ENCODE measurements around the gene ZCCHC17.
"Not testable (repeated sequence)": the region's sequence is repeated elsewhere in the genome, so short reads cannot be mapped to it uniquely, and the experiment has no call there.

Gene ZCCHC17

GRCh38 chr1:31372051-31372450 is 75.2 kb downstream of the ZCCHC17 start:
- no peak for DNase-seq

- DNase-seq = no peak
These were observed 75.9 kb downstream of the ZCCHC17 start for GRCh38 chr1:31372751-31373055.

- DNase-seq = peak; percentile 33
These were observed 76.4 kb downstream of the ZCCHC17 start, which contains the start of gene FABP3 for GRCh38 chr1:31373056-31373896. FABP3 (minus strand) TSS chr1:31373076; CDS start chr1:31373014, 62 bp downstream.

GRCh38 chr1:31373897-31374486 is 77.2 kb downstream of the ZCCHC17 start:
- peak; percentile 42 for DNase-seq

GRCh38 chr1:31374511-31375196 is 77.8 kb downstream of the ZCCHC17 start:
- no peak for DNase-seq

- peak; percentile 4 for DNase-seq
These were observed 79.7 kb downstream of the ZCCHC17 start for GRCh38 chr1:31376375-31377134.

- no peak for DNase-seq
These were observed 80.6 kb downstream of the ZCCHC17 start for GRCh38 chr1:31377364-31377863.

GRCh38 chr1:31378001-31378400 is 81.2 kb downstream of the ZCCHC17 start:
- no peak for DNase-seq

- DNase-seq = no peak
These were observed 83.3 kb downstream of the ZCCHC17 start for GRCh38 chr1:31380181-31380580.

GRCh38 chr1:31381394-31382294 is 84.8 kb downstream of the ZCCHC17 start:
- no peak for DNase-seq

GRCh38 chr1:31382379-31382989 is 85.7 kb downstream of the ZCCHC17 start:
- DNase-seq = no peak

GRCh38 chr1:31383967-31384366 is 87.1 kb downstream of the ZCCHC17 start:
- DNase-seq = no peak

GRCh38 chr1:31386576-31387243 is 89.9 kb downstream of the ZCCHC17 start:
- not testable (repeated sequence) for DNase-seq

GRCh38 chr1:31387612-31388011 is 90.8 kb downstream of the ZCCHC17 start:
- no peak for DNase-seq

GRCh38 chr1:31389616-31390015 is 92.8 kb downstream of the ZCCHC17 start:
- no peak for DNase-seq

- no peak for DNase-seq
These were observed 93.2 kb downstream of the ZCCHC17 start for GRCh38 chr1:31390071-31390470.

GRCh38 chr1:31393463-31393862 is 96.6 kb downstream of the ZCCHC17 start:
- no peak for DNase-seq

GRCh38 chr1:31394584-31395193 is 97.9 kb downstream of the ZCCHC17 start:
- DNase-seq = peak; percentile 91

GRCh38 chr1:31396633-31397351 is 100.0 kb downstream of the ZCCHC17 start:
- DNase-seq = no peak
